H1 (cell line): ENCODE data around the gene ATP13A3. TPM values are rescaled to one million over a fixed set of nuclear protein-coding genes. Genes with fewer than 3 reads are reported as not detected.
A peak's percentile ranks its signal among the peaks of the same experiment; 100 is the strongest.

Source experiments
- CTCF ChIA-PET: fragments of 300-600 bp; sonication (Branson Sonifier 250); formaldehyde crosslinking; loops from one replicate; lab custom pipeline; 2021; ENCODE audit not compliant: partially characterized antibody; lab: Charles Lee
- POLR2A ChIA-PET: fragments of 300-600 bp; sonication (Branson Sonifier 250); formaldehyde crosslinking; loops from one replicate; lab custom pipeline; 2021; ENCODE audit warnings: inconsistent platforms; ENCODE audit not compliant: partially characterized antibody; lab: Charles Lee
- DNase-seq, 2 experiments: peaks; one replicate each; pipeline versions ENCODE4 v3.0.0 to v3.0.0-alpha.2; 2010 to 2022; ENCODE audit warnings: low spot score in 2 of 2, low read depth in 1 of 2, mixed read lengths in 1 of 2
- FAIRE-seq: peaks from 2 replicates; lab custom pipeline; 2011; peaks lifted over from hg19 to GRCh38; lab: Jason Lieb, UNC
- H2AFZ ChIP-seq: 2 replicates; pipeline ENCODE4 v1.8.1; 2012; ENCODE audit warnings: low read length, inconsistent platforms
- H2AK5ac ChIP-seq: 2 replicates; pipeline ENCODE4 v1.6.1; 2013; ENCODE audit warnings: low read depth, low read length
- H2BK120ac ChIP-seq: replicated peaks from 2 replicates; pipeline ENCODE3; 2013; ENCODE audit warnings: low read depth, low read length, inconsistent platforms
- H2BK12ac ChIP-seq: 2 replicates; pipeline ENCODE4 v1.6.1; 2013; ENCODE audit warnings: low read depth, low read length
- H2BK15ac ChIP-seq: 2 replicates; pipeline ENCODE4 v1.6.1; 2013; ENCODE audit warnings: low read length
- H2BK20ac ChIP-seq: 2 replicates; pipeline ENCODE4 v1.6.1; 2013; ENCODE audit warnings: low read length
- H2BK5ac ChIP-seq: 2 replicates; pipeline ENCODE4 v1.6.1; 2013; ENCODE audit warnings: low read depth, low read length
- H3K14ac ChIP-seq: 2 replicates; pipeline ENCODE4 v1.6.1; 2013; ENCODE audit warnings: inconsistent platforms; ENCODE audit not compliant: insufficient read length
- H3K18ac ChIP-seq: 2 replicates; pipeline ENCODE4 v1.6.1; 2013; ENCODE audit warnings: low read length; ENCODE audit errors: extremely low read depth
- H3K23ac ChIP-seq: 2 replicates; pipeline ENCODE4 v1.6.1; 2013; ENCODE audit warnings: inconsistent platforms; ENCODE audit not compliant: insufficient read length
- H3K23me2 ChIP-seq: 2 replicates; pipeline ENCODE4 v1.6.1; 2013; ENCODE audit warnings: low read depth, low read length
- H3K27ac ChIP-seq: 2 replicates; pipeline ENCODE4 v1.6.1; 2011; ENCODE audit warnings: low read depth, low read length, inconsistent platforms
- H3K27me3 ChIP-seq, 4 experiments: replicated peaks in 1 of 4; 1 replicate in 1 of 4; 2 replicates in 3 of 4; pipeline versions ENCODE4 v1.6.1 to v1.8.1; 2011 to 2013; ENCODE audit warnings: low read length in 3 of 4, mild to moderate bottlenecking in 3 of 4, inconsistent platforms in 2 of 4, mixed read lengths in 2 of 4, moderate library complexity in 1 of 4; ENCODE audit not compliant: control insufficient read depth in 3 of 4, insufficient read depth in 3 of 4; ENCODE audit errors: extremely low read depth in 1 of 4
- H3K36me3 ChIP-seq, 4 experiments: 2 replicates each; pipeline versions ENCODE4 v1.6.1 to v1.8.1; 2011 to 2013; ENCODE audit warnings: mild to moderate bottlenecking in 4 of 4, low read length in 3 of 4, moderate library complexity in 2 of 4, control low read depth in 1 of 4, inconsistent platforms in 1 of 4; ENCODE audit not compliant: insufficient read depth in 4 of 4, control insufficient read depth in 2 of 4
- H3K4ac ChIP-seq: replicated peaks from 2 replicates; pipeline ENCODE3; 2013; ENCODE audit warnings: low read length, low read depth, mixed read lengths, inconsistent platforms; ENCODE audit not compliant: insufficient read length
- H3K4me1 ChIP-seq, 4 experiments: replicated peaks in 1 of 4; 1 replicate in 1 of 4; 2 replicates in 3 of 4; pipeline versions ENCODE4 v1.6.1 to v1.8.1; 2011 to 2013; ENCODE audit warnings: low read length in 3 of 4, inconsistent platforms in 2 of 4, mixed read lengths in 1 of 4; ENCODE audit not compliant: insufficient read depth in 4 of 4, control insufficient read depth in 3 of 4
- H3K4me2 ChIP-seq, 2 experiments: 2 replicates each; pipeline versions ENCODE4 v1.6.1 to v1.8.1; 2011 to 2013; ENCODE audit warnings: low read depth in 2 of 2, low read length in 2 of 2, control low read depth in 1 of 2, inconsistent platforms in 1 of 2, mild to moderate bottlenecking in 1 of 2; ENCODE audit not compliant: insufficient read depth in 1 of 2
- H3K4me3 ChIP-seq, 4 experiments: fragments of 200-600, 300-600 bp in 1 of 4; sonication (generic), shearing (Covaris generic), sonication (Bioruptor Twin) in 1 of 4; 2 replicates each; pipeline versions ENCODE4 v1.5.1 to v1.8.1; 2011 to 2016; ENCODE audit warnings: low read length in 4 of 4, low read depth in 3 of 4, control low read depth in 2 of 4, inconsistent platforms in 2 of 4, mild to moderate bottlenecking in 2 of 4, mixed read lengths in 1 of 4, moderate library complexity in 1 of 4; ENCODE audit not compliant: insufficient read depth in 2 of 4; ENCODE audit errors: extremely low read depth in 1 of 4
- H3K56ac ChIP-seq: replicated peaks from 2 replicates; pipeline ENCODE3; 2013; ENCODE audit warnings: low read depth, mild to moderate bottlenecking, mixed read lengths, low read length, inconsistent platforms; ENCODE audit not compliant: insufficient read length
- H3K79me1 ChIP-seq: 2 replicates; pipeline ENCODE4 v1.6.1; 2013; ENCODE audit warnings: low read depth, low read length, control low read depth
- H3K79me2 ChIP-seq, 2 experiments: 2 replicates each; pipeline versions ENCODE4 v1.6.1 to v1.8.1; 2012 to 2013; ENCODE audit warnings: low read length in 2 of 2, mild to moderate bottlenecking in 2 of 2, inconsistent platforms in 1 of 2; ENCODE audit not compliant: insufficient read depth in 2 of 2, control insufficient read depth in 1 of 2
- H3K9ac ChIP-seq, 4 experiments: replicated peaks in 1 of 4; 1 replicate in 1 of 4; 2 replicates in 3 of 4; pipeline versions ENCODE4 v1.6.1 to v1.8.1; 2011 to 2013; ENCODE audit warnings: low read depth in 3 of 4, low read length in 3 of 4, control low read depth in 2 of 4, mild to moderate bottlenecking in 2 of 4, moderate library complexity in 2 of 4, inconsistent platforms in 1 of 4; ENCODE audit errors: extremely low read depth in 1 of 4
- H3K9me3 ChIP-seq, 2 experiments: 2 replicates each; pipeline versions ENCODE4 v1.6.1 to v1.8.1; 2012 to 2013; ENCODE audit warnings: mild to moderate bottlenecking in 2 of 2, moderate library complexity in 2 of 2, control low read depth in 1 of 2, inconsistent platforms in 1 of 2, low read depth in 1 of 2, low read length in 1 of 2, mixed read lengths in 1 of 2; ENCODE audit not compliant: insufficient read depth in 2 of 2
- H4K20me1 ChIP-seq, 2 experiments: replicated peaks in 1 of 2; 2 replicates each; pipeline versions ENCODE3 to v1.8.1; 2011 to 2013; ENCODE audit warnings: inconsistent platforms in 2 of 2, low read length in 2 of 2, mild to moderate bottlenecking in 1 of 2; ENCODE audit not compliant: insufficient read depth in 2 of 2, control insufficient read depth in 1 of 2
- H4K5ac ChIP-seq: 2 replicates; pipeline ENCODE4 v1.6.1; 2013; ENCODE audit warnings: low read length, low read depth, mixed read lengths, inconsistent platforms; ENCODE audit not compliant: insufficient read length
- H4K8ac ChIP-seq: 2 replicates; pipeline ENCODE4 v1.8.0; 2013; ENCODE audit warnings: mild to moderate bottlenecking, moderate library complexity, low read length, inconsistent platforms; ENCODE audit not compliant: insufficient read depth; ENCODE audit errors: extremely low read depth
- H4K91ac ChIP-seq: replicated peaks from 2 replicates; pipeline ENCODE3; 2013; ENCODE audit warnings: low read length, mixed read lengths, inconsistent platforms; ENCODE audit not compliant: insufficient read length
- ASH2L ChIP-seq: fragments of 200-600, 300-600 bp; sonication (generic); IDR thresholded peaks from one replicate; pipeline ENCODE4 v1.7.1; 2017; ENCODE audit warnings: low read length
- CBX5 ChIP-seq: fragments of 300-800, 300-1000 bp; sonication (generic); IDR thresholded peaks from 2 replicates; pipeline ENCODE4 v1.7.1; 2016; ENCODE audit warnings: antibody characterized with exemption, low read length, low read depth
- CEBPB ChIP-seq: IDR thresholded peaks from 2 replicates; pipeline ENCODE4 v1.6.1; 2012; ENCODE audit warnings: low read depth, low read length
- GTF2F1 ChIP-seq: IDR thresholded peaks from 2 replicates; pipeline ENCODE4 v1.6.1; 2012; ENCODE audit warnings: low read depth, low read length, improper control_type of control experiment, borderline replicate concordance
- HDAC6 ChIP-seq: IDR thresholded peaks from one replicate; pipeline ENCODE4 v1.7.1; 2012; ENCODE audit warnings: low read depth, mild to moderate bottlenecking, inconsistent platforms, low read length, moderate library complexity
- JUND ChIP-seq: IDR thresholded peaks from 2 replicates; pipeline ENCODE4 v1.6.1; 2011; ENCODE audit warnings: mild to moderate bottlenecking, improper control_type of control experiment, low read length
- KDM1A ChIP-seq: fragments of 200-600, 300-600 bp; sonication (generic); IDR thresholded peaks from 2 replicates; pipeline ENCODE4 v1.7.1; 2016; ENCODE audit warnings: mild to moderate bottlenecking, low read length, borderline replicate concordance
- MAFK ChIP-seq: IDR thresholded peaks from 2 replicates; pipeline ENCODE4 v1.6.1; 2012; ENCODE audit warnings: low read depth, mild to moderate bottlenecking, improper control_type of control experiment, low read length
- RAD21 ChIP-seq, 2 experiments: IDR thresholded peaks in 1 of 2; conservative IDR thresholded peaks in 1 of 2; 2 replicates each; pipeline ENCODE4 v1.6.1; 2011; ENCODE audit warnings: low read depth in 2 of 2, low read length in 2 of 2, improper control_type of control experiment in 1 of 2, inconsistent platforms in 1 of 2, mild to moderate bottlenecking in 1 of 2, moderate library complexity in 1 of 2
- RBBP5 ChIP-seq: IDR thresholded peaks from 2 replicates; pipeline ENCODE4 v1.7.1; 2012; ENCODE audit warnings: low read depth, mild to moderate bottlenecking, inconsistent platforms, low read length, moderate library complexity, borderline replicate concordance
- TAF1 ChIP-seq: IDR thresholded peaks from 2 replicates; pipeline ENCODE4 v1.6.1; 2011; ENCODE audit warnings: mild to moderate bottlenecking, low read depth, low read length
- TBP ChIP-seq: IDR thresholded peaks from 2 replicates; pipeline ENCODE4 v1.6.1; 2011; ENCODE audit warnings: low read depth, low read length, improper control_type of control experiment
- TEAD4 ChIP-seq: IDR thresholded peaks from 2 replicates; pipeline ENCODE4 v1.6.1; 2012; ENCODE audit warnings: low read depth, low read length, inconsistent platforms, mixed read lengths
- WGBS, 2 experiments: shearing (Covaris generic) in 1 of 2; methylation state at CpG; one replicate each; pipeline versions ENCODE4 v1.1.6 to v1.1.7; 2013 to 2015; ENCODE audit warnings: low lambda C conversion rate in 2 of 2, mixed read lengths in 2 of 2, inconsistent platforms in 1 of 2, low coverage in 1 of 2, missing lambda C conversion rate in 1 of 2; ENCODE audit not compliant: insufficient replicate concordance in 2 of 2, insufficient coverage in 1 of 2, insufficient read length in 1 of 2; ENCODE audit errors: extremely low coverage in 1 of 2, missing lambda C conversion rate in 1 of 2; 5-methylcytosine and 5-hydroxymethylcytosine counted together
- polyA plus RNA-seq, 7 experiments: library from polyadenylated mRNA; depleted of rRNA in 3 of 7; stranded (reverse) in 5 of 7; unstranded in 2 of 7; fragments of >200 nt in 5 of 7; fragments of 200-250 nt in 2 of 7; gene quantifications; 1 replicate in 5 of 7; 2 replicates in 1 of 7; 4 replicates in 1 of 7; pipeline versions ENCODE4 v1.2.1 to v1.2.3, GENCODE V29; 2011 to 2013; ENCODE audit warnings: missing spikeins in 2 of 7, mixed read lengths in 2 of 7
- total RNA-seq: library from RNA; stranded (reverse); fragmentation: NEBNext Ultra II Directional; extraction: Animal tissue kit (Norgen Biotek cat#: 25700); gene quantifications from 2 replicates; pipeline ENCODE4 v1.2.1, GENCODE V29; 2021
- TF ChIP-seq, protein P1 (sequence below): IDR thresholded peaks from 2 replicates; pipeline ENCODE4 v1.6.1; 2011; ENCODE audit warnings: low read length, improper control_type of control experiment

The ATP13A3 gene
- total and polyA plus RNA-seq, 2 of the 8 experiments (the other 6 are each of a cell fraction or from before 2014, with no cell fraction given): 18.6 to 92.2 TPM

- Histone ChIP-seq H3K14ac (no peak overlapping the region), H3K56ac (no peak overlapping the region), H4K5ac (peak overlapping the region; percentile 36), H3K79me2 (no peaks in the 10 kb centered on the region), H3K27me3 (no peaks in the 10 kb centered on the region), H4K20me1 (no peaks in the 10 kb centered on the region), H2AK5ac (no peak overlapping the region), H2BK15ac (no peak overlapping the region), H3K79me1 (no peaks in the 10 kb centered on the region), H3K4me2 (no peak overlapping the region), H3K23ac (no peak overlapping the region), H3K18ac (no peak overlapping the region), H3K9me3 (no peaks in the 10 kb centered on the region), H2BK12ac (no peak overlapping the region), H3K27ac (no peak overlapping the region), H3K36me3 (no peaks in the 10 kb centered on the region), H3K4me1 (no peaks in the 10 kb centered on the region; a peak in 2 of 7 replicates), H2BK5ac (no peak overlapping the region), H2BK20ac (no peak overlapping the region), H2BK120ac (no peak overlapping the region), H4K91ac (no peak overlapping the region), H4K8ac (no peak overlapping the region; the same call in 1 of the 2 replicates), H3K9ac (no peak overlapping the region), H3K4ac (no peak overlapping the region), H3K23me2 (no peaks in the 10 kb centered on the region; the same call in 1 of the 2 replicates), H2AFZ (no peak overlapping the region), H3K4me3 (no peak overlapping the region)
- DNase-seq (no peak), FAIRE-seq (no peak)
- WGBS, 2 experiments: 78% methylated on average over 6 of the region's 6 CpGs; no CpG with 5 or more reads in 1 of the 2 experiments
- CTCF ChIA-PET: interaction anchor here (1.1 kb wide), 1 partner anchor 17 kb away, joined by 3 read pairs; no protein-coding TSS in a partner anchor
- POLR2A ChIA-PET: interaction anchor here (1.2 kb wide), 2 partner anchors 9 to 10 kb away, joined by 3 to 5 read pairs; no protein-coding TSS in a partner anchor
- TF ChIP-seq TAF1 (no peak), CBX5 (no peak), JUND (no peak), ASH2L (no peak), TBP (no peak), GTF2F1 (no peak), RBBP5 (no peak), HDAC6 (no peak), MAFK (no peak), TEAD4 (no peak), CEBPB (no peak), RAD21 (IDR thresholded peaks at IDR 0.05 in 1 of 2, conservative IDR thresholded peaks at IDR 0.05 in 1 of 2; ENCODE audit: low read depth in 2 of 2, low read length in 2 of 2) (no peak), KDM1A (no peak)
- TF ChIP-seq, protein P1, sequence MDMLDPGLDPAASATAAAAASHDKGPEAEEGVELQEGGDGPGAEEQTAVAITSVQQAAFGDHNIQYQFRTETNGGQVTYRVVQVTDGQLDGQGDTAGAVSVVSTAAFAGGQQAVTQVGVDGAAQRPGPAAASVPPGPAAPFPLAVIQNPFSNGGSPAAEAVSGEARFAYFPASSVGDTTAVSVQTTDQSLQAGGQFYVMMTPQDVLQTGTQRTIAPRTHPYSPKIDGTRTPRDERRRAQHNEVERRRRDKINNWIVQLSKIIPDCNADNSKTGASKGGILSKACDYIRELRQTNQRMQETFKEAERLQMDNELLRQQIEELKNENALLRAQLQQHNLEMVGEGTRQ: no peak
These were observed 30.5 kb upstream of the ATP13A3 start for GRCh38 chr3:194517333-194517732.
